Astrocyte (in vitro differentiated cells and primary cell): ENCODE results near the gene SCAI.

ENCODE experiments used
- EZH2 ChIP-seq: IDR thresholded peaks from 2 replicates; pipeline ENCODE4 v1.6.1; 2012; ENCODE audit warnings: mild to moderate bottlenecking, low read length, inconsistent platforms; ENCODE audit not compliant: insufficient read depth
- TF ChIP-seq, protein P1 (sequence below): IDR thresholded peaks from 2 replicates; pipeline ENCODE4 v1.5.1; 2011; ENCODE audit warnings: low read depth, mild to moderate bottlenecking, inconsistent platforms, low read length, moderate library complexity; ENCODE audit not compliant: insufficient read depth

DNA sequence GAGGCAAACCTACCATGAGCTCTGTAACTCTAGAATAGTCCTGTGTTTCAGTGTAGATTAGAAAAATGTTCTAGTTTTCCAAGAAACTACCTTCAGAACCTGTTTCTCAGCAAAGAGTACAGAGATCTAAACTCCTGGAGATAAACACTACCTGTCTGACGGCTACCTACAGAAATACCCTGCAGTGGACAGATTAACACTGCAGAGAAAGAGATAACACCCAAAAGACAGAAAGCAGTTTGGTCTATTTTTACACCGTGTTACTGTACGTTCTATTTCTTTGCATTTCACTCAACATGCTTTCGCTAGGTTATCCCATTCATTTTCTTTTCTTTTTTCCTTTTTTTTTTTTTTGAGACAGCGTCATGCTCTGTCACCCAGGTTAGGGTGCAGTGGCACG is 11.6 kb downstream of the SCAI start:
- TF ChIP-seq, protein P1, sequence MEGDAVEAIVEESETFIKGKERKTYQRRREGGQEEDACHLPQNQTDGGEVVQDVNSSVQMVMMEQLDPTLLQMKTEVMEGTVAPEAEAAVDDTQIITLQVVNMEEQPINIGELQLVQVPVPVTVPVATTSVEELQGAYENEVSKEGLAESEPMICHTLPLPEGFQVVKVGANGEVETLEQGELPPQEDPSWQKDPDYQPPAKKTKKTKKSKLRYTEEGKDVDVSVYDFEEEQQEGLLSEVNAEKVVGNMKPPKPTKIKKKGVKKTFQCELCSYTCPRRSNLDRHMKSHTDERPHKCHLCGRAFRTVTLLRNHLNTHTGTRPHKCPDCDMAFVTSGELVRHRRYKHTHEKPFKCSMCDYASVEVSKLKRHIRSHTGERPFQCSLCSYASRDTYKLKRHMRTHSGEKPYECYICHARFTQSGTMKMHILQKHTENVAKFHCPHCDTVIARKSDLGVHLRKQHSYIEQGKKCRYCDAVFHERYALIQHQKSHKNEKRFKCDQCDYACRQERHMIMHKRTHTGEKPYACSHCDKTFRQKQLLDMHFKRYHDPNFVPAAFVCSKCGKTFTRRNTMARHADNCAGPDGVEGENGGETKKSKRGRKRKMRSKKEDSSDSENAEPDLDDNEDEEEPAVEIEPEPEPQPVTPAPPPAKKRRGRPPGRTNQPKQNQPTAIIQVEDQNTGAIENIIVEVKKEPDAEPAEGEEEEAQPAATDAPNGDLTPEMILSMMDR = no peak
- no peak for TF ChIP-seq EZH2
